ENCODE measurements around the gene SLC2A10.

DNA sequence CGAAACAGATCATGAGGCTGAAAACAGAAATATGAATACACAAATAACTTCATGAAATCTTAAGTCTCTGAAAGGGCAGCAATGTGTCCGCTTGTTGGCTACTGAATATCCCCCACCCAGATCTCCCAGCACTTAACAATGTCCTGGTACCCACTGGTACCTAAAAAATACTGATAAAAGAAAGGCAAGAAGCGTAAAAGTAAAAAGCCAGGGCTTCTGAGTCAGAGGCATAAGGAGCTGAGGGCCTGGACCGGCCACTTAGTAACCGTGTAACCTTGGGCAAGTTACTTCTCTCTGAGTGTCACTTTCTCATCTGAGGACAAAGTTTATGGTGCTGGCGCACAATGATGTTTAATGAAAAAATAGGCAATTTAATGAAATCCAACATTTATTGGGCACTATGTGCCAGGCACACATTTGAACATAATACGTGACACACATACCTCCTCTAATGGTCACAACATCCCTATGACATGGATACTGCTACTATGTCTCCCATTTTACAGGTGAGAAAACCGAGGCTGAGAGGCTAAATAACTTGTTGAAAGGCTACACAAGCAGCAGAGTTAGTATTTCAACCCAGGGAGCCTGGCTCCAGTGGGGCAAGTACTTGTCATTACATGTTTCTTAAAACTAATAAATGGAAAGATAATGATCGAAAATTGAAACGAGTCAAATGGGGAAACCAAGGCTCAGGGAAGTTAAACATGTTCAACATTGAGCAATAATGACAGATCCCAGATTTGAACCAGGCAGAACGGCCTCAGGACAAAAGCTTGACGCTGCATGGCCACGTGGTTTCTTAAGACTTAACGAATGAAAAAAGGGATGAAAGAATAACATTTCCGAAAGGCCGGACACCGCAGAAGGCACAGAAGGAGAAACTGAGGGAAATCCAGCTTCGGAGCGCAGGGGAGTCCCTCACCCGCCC is 21.0 kb upstream of the SLC2A10 start:
- no peak for TF ChIP-seq CTCF (IDR thresholded peaks at IDR 0.05; ENCODE audit: insufficient read depth, low read length)
- TF ChIP-seq GABPA (IDR thresholded peaks at IDR 0.05; ENCODE audit: low read depth): no peak
